IMR-90 (cell line): ENCODE data around the gene MLEC.

Experiments used
- BHLHE40 ChIP-seq: fragments of 150-350 bp; IDR thresholded peaks from 2 replicates; pipeline ENCODE4 v1.6.1; 2016; ENCODE audit warnings: mild to moderate bottlenecking, low read depth, low read length
- POLR2A ChIP-seq: IDR thresholded peaks from 2 replicates; pipeline ENCODE4 v1.6.1; 2012; ENCODE audit warnings: mild to moderate bottlenecking, low read depth, low read length
- RCOR1 ChIP-seq: IDR thresholded peaks from 2 replicates; pipeline ENCODE4 v1.6.1; 2012; ENCODE audit warnings: mild to moderate bottlenecking, low read length, improper control_type of control experiment; ENCODE audit not compliant: insufficient replicate concordance
- USF2 ChIP-seq: fragments of 150-350 bp; IDR thresholded peaks from 2 replicates; pipeline ENCODE4 v1.6.1; 2017; ENCODE audit warnings: mild to moderate bottlenecking, antibody characterized with exemption, low read length, low read depth
- TF ChIP-seq, protein P1 (sequence below): conservative IDR thresholded peaks from 2 replicates; pipeline ENCODE4 v1.5.1; 2012; ENCODE audit warnings: mild to moderate bottlenecking, low read depth, low read length, improper control_type of control experiment

- TF ChIP-seq POLR2A, result no peak
- TF ChIP-seq, protein P1, sequence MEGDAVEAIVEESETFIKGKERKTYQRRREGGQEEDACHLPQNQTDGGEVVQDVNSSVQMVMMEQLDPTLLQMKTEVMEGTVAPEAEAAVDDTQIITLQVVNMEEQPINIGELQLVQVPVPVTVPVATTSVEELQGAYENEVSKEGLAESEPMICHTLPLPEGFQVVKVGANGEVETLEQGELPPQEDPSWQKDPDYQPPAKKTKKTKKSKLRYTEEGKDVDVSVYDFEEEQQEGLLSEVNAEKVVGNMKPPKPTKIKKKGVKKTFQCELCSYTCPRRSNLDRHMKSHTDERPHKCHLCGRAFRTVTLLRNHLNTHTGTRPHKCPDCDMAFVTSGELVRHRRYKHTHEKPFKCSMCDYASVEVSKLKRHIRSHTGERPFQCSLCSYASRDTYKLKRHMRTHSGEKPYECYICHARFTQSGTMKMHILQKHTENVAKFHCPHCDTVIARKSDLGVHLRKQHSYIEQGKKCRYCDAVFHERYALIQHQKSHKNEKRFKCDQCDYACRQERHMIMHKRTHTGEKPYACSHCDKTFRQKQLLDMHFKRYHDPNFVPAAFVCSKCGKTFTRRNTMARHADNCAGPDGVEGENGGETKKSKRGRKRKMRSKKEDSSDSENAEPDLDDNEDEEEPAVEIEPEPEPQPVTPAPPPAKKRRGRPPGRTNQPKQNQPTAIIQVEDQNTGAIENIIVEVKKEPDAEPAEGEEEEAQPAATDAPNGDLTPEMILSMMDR, result no peak
- TF ChIP-seq USF2, result no peak
- no peak for TF ChIP-seq RCOR1
- no peak for TF ChIP-seq BHLHE40
These were observed 28.4 kb upstream of the MLEC start for GRCh38 chr12:120658286-120659150.
